ENCODE data around the gene OXER1. TPM values are rescaled to one million over a fixed set of nuclear protein-coding genes. Genes with fewer than 3 reads are reported as not detected.

The OXER1 gene
- total RNA-seq, 1 donor from 2014 or later = 1.9 TPM

DNA sequence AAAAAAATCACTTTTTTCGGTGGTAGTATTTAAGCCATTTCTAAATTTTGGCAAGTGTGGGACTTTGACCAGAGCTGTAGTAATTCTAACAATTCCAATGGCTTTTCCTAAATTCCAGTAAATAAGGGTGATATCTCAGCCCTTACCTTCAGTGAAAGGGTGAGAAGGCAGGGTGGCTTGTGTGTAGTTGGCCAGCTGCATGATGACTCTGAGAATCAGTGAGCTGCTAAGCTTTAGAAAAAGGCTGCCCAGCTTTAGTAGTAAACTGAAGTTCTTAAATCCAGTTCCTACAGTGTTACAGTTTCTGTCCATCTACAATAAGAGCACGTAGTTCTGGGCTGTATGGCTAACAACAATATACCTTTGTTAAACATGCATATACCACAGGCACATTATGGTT, 42.0 kb downstream of the OXER1 start:
- Mint-ChIP-seq H3K4me1 (peaks cover 11% of the 10 kb centered on the region), H3K27ac (peak overlapping the region; percentile 21), H3K9me3 (no peaks in the 10 kb centered on the region), H3K36me3 (ENCODE audit: low read depth) (peaks cover 3% of the 10 kb centered on the region), H3K27me3 (no peaks in the 10 kb centered on the region), H3K4me3 (no peak overlapping the region)
- TF ChIP-seq, protein P1, sequence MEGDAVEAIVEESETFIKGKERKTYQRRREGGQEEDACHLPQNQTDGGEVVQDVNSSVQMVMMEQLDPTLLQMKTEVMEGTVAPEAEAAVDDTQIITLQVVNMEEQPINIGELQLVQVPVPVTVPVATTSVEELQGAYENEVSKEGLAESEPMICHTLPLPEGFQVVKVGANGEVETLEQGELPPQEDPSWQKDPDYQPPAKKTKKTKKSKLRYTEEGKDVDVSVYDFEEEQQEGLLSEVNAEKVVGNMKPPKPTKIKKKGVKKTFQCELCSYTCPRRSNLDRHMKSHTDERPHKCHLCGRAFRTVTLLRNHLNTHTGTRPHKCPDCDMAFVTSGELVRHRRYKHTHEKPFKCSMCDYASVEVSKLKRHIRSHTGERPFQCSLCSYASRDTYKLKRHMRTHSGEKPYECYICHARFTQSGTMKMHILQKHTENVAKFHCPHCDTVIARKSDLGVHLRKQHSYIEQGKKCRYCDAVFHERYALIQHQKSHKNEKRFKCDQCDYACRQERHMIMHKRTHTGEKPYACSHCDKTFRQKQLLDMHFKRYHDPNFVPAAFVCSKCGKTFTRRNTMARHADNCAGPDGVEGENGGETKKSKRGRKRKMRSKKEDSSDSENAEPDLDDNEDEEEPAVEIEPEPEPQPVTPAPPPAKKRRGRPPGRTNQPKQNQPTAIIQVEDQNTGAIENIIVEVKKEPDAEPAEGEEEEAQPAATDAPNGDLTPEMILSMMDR (IDR thresholded peaks at IDR 0.05) = no peak
- intact Hi-C loops (cut with micrococcal nuclease) = loop anchor here (1.0 to 2.0 kb wide), 2 partner anchors 31 to 361 kb away; partner anchors contain the start of gene COX7A2L
- DNase-seq = no peak
- no peak for ATAC-seq (ENCODE audit: low read depth)
- POLR2A ChIA-PET = no interaction called here
- CTCF ChIA-PET = no interaction called here

DNA sequence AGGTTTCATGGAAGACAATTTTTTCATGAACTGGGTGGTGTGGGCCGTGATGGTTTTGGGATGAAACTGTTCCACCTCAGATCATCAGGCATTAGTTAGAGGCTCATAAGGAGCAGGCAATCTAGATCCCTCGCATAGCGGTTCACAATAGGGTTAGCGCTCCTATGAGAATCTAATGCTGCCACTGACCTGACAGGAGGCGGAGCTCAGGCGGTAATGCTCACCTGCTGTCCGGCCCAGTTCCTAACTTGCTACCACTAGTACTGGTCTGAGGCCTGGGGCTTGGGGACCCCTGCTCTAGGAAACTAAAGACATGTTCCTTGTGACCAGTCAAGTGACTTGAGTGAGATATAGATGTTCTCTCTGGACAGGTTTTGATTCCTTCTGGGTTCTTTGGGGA, 49.2 kb downstream of the OXER1 start:
- no peak for DNase-seq
- ATAC-seq (ENCODE audit: low read depth) = no peak
- ChIA-PET POLR2A (no interaction called here), CTCF (no interaction called here)
- Mint-ChIP-seq H3K27me3 (no peaks in the 10 kb centered on the region), H3K27ac (no peak overlapping the region), H3K36me3 (ENCODE audit: low read depth) (peaks cover 1% of the 10 kb centered on the region), H3K4me1 (no peaks in the 10 kb centered on the region), H3K9me3 (no peaks in the 10 kb centered on the region), H3K4me3 (no peak overlapping the region)
- intact Hi-C loops (cut with micrococcal nuclease) = no loop called here
- TF ChIP-seq, protein P1 (IDR thresholded peaks at IDR 0.05) = no peak

DNA sequence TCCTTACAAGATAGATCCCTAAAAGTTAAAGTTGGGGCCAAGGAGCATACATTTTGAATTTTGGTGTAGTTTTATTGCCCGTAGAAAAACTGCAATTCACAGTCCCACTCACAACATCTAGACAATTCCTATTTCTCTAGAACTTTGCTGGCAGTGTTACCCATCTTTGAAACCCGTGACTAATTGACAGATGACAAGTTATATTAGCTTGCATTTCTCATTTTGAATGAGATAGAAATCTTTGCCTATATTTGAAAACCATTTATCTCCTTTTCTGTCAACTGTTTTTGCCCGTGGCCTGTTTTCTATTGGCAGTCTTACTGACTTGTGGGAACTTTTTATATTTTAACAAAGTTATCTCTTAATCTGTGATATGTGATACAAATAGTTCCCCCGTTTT, 50.0 kb downstream of the OXER1 start:
- ChIA-PET POLR2A (no interaction called here), CTCF (no interaction called here)
- H3K9me3 Mint-ChIP-seq = no peaks in the 10 kb centered on the region
- TF ChIP-seq, protein P1 (IDR thresholded peaks at IDR 0.05) = no peak
- intact Hi-C loops (cut with micrococcal nuclease) = no loop called here
- H3K4me1 Mint-ChIP-seq = no peaks in the 10 kb centered on the region
- H3K4me3 Mint-ChIP-seq = no peak overlapping the region
- H3K27ac Mint-ChIP-seq = no peak overlapping the region
- peaks cover 7% of the 10 kb centered on the region for H3K36me3 Mint-ChIP-seq (ENCODE audit: low read depth)
- ATAC-seq (ENCODE audit: low read depth) (no peak), DNase-seq (no peak)
- no peaks in the 10 kb centered on the region for H3K27me3 Mint-ChIP-seq

DNA sequence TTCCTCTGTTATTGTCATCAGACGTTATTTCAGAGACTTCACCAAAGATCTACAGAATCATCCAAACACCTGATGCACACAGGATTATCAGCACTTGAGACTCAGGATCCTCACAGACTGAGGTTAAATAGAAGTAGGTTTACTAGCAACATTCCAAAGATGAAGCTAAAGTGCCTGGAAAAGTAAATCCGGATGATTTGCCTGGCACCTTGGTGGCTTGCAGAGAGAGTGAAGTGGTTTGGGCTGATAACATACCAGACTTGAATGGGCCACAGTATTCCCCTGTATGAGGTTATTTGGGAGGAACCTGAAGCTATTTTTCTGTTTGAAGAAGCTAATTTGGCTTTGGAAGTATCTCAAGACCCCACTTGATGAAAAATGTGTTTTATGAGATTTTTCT, 51.0 kb downstream of the OXER1 start:
- CTCF ChIA-PET = no interaction called here
- DNase-seq = no peak

More for the DNA sequence above, 51.0 kb downstream of the OXER1 start:
- POLR2A ChIA-PET = no interaction called here
- Mint-ChIP-seq H3K4me3 (no peak overlapping the region), H3K9me3 (no peaks in the 10 kb centered on the region), H3K27ac (no peak overlapping the region), H3K4me1 (no peaks in the 10 kb centered on the region), H3K27me3 (no peaks in the 10 kb centered on the region), H3K36me3 (ENCODE audit: low read depth) (peaks cover 16% of the 10 kb centered on the region)
- ATAC-seq (ENCODE audit: low read depth) = no peak
- TF ChIP-seq, protein P1 (IDR thresholded peaks at IDR 0.05) = no peak
- intact Hi-C loops (cut with micrococcal nuclease) = no loop called here

Other genes starting within 250 kb of the OXER1 start
- 26.2 and 26.8 TPM in 2 replicates for gene MTA3, start 195.5 kb downstream of the OXER1 start, total RNA-seq
- gene HAAO, start 28.4 kb upstream of the OXER1 start, total RNA-seq = 11.4 TPM in 2 replicates